Smooth muscle cell of the coronary artery (primary cell): ENCODE measurements around the gene DDX1. TPM values are rescaled to one million over a fixed set of nuclear protein-coding genes. Genes with fewer than 3 reads are reported as not detected.

ENCODE experiments used
- total RNA-seq: library from RNA; depleted of rRNA; stranded (reverse); fragments of >200 nt; gene quantifications from 2 replicates; pipeline ENCODE4 v1.2.3, GENCODE V29; 2014; ENCODE audit warnings: low replicate concordance

DDX1 gene
- total RNA-seq = 47.6 and 84.3 TPM in 2 replicates

DNA sequence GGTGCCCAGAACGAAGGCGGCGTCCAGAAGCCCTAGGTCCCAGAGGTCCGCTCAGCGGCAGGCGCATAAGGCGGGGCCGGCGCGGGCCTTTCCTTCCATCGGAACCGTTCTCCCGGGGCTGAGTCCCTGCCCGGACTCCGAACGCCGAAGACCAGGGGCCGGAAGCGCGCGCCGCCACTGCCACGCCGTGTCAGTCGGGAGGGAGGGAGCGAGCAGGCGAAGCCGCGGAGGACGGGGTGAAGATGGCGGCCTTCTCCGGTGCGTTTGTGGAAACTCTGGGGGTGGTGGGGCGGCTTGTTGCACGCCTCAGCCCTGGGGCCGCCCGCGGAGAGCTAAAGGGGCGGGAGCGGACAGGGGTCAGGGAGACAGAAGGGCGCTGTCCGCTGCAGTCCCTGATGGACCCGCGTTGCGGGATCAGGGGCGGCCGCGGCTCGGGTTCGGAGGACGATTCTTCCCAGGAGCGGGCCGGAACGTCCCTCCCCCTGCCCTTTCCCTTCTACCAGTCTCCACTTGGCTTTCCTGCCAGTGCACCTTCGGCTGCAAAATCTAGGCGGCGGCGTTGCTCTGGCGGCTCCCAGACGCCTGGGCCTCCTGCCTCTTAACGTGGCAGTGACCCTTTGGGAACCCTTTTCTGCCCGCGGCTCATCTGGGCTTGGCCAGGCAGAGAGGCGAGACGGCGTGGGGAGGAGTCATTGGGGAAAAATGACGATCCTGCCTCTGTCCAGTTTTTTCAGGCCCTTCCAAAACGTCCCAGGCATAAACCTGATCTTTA is at the start of gene DDX1:
Gene DDX1 (plus strand): TSS at position 177 of the 772 bp plus-strand sequence. CDS start 66 bp downstream, at position 243.

DNA sequence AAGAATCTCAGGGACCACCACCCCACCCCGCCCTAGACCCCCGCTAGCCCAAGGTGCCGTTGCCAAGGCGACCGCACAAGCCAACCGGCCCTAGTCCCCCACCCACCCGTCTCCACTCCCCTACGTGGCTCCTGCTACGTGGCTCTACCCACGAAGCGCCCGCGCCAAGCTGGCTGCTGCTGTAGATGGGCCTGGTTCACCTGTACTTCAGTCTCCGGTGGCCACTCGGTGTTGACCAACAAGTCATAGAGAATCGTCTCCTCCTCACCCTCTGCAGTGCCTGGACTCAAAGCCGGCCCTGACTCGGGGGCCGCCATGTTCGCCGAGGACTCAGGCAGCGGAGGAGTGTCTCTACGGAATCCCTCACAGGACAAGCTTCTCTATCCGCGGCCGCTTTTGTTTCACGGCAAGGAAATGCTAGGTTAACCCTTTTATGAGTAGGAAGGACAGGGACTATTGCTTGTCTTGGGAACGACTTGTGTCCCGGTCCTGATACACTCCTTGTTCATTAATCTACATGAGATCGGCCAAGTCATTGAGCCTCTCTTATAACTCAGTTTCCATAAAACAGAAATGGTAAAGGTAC is 30.6 kb upstream of the DDX1 start, which contains the start of gene NBAS:
Gene NBAS (minus strand): TSS at position 347 of the 586 bp plus-strand sequence. CDS start 30 bp downstream, at position 317.

Other genes starting within 250 kb of the DDX1 start
- 94.2 and 105 TPM in 2 replicates for gene NBAS, start 30.5 kb upstream of the DDX1 start, total RNA-seq